ENCODE data around the gene SLC17A3. TPM values are rescaled to one million over a fixed set of nuclear protein-coding genes. Genes with fewer than 3 reads are reported as not detected.
A peak's percentile ranks its signal among the peaks of the same experiment; 100 is the strongest.

The SLC17A3 gene
- total RNA-seq, 1 experiment from 2014 or later, result not detected

DNA sequence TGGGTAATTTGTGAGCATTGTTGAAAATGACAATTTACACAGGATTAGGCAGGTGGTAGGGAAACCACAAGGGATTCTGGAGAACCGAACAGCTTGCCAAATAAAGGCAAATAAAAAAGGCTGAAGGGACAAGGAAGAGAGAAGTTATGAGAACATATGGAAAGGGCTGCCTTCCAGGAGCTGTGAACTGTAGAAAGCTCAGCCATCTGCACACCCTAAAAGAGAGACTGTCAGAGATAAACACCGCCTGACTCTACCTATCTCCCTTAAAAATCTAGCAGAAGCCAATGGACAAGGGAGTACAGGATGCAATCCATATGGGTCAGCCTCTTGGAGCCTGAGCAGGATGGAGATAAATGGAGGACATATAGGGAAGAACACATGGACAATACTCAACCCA lies 29.5 kb downstream of the SLC17A3 start:
- H3K4me1 Mint-ChIP-seq (ENCODE audit: low read depth, unreplicated experiment), result no peaks in the 10 kb centered on the region
- Histone ChIP-seq H3K4me1 (no peaks in the 10 kb centered on the region), H3K36me3 (ENCODE audit: control insufficient read depth, insufficient read depth, low read length) (no peaks in the 10 kb centered on the region), H3K4me3 (ENCODE audit: low read depth, low read length) (no peak overlapping the region), H3K27me3 (replicated peaks; ENCODE audit: control insufficient read depth, insufficient read depth, low read length) (no peaks in the 10 kb centered on the region), H3K9me3 (no peaks in the 10 kb centered on the region)
- intact Hi-C loops (cut with micrococcal nuclease; ENCODE audit: unreplicated experiment), result no loop called here
- H3K27ac Mint-ChIP-seq (ENCODE audit: unreplicated experiment), result no peak overlapping the region
- ChIA-PET CTCF (no interaction called here), POLR2A (no interaction called here)
- TF ChIP-seq CTCF (IDR thresholded peaks at IDR 0.05; ENCODE audit: insufficient read depth in 1 of 2, low read depth in 1 of 2, low read length in 1 of 2, severe bottlenecking in 1 of 2, unreplicated experiment in 1 of 2), result no peak
- no peak overlapping the region for H3K4me3 Mint-ChIP-seq (ENCODE audit: unreplicated experiment)
- no peaks in the 10 kb centered on the region for H3K36me3 Mint-ChIP-seq (ENCODE audit: insufficient read depth, unreplicated experiment)
- DNase-seq, result no peak
- BruUV-seq (replicated peaks), result no TSS peak
- peaks cover 2% of the 10 kb centered on the region for H3K27me3 Mint-ChIP-seq (ENCODE audit: insufficient read depth, unreplicated experiment)
- no peaks in the 10 kb centered on the region for H3K9me3 Mint-ChIP-seq (ENCODE audit: unreplicated experiment)

- Mint-ChIP-seq H3K27ac (ENCODE audit: unreplicated experiment) (no peak overlapping the region), H3K4me1 (ENCODE audit: low read depth, unreplicated experiment) (no peaks in the 10 kb centered on the region), H3K9me3 (ENCODE audit: unreplicated experiment) (no peaks in the 10 kb centered on the region), H3K36me3 (ENCODE audit: insufficient read depth, unreplicated experiment) (no peaks in the 10 kb centered on the region), H3K4me3 (ENCODE audit: unreplicated experiment) (no peak overlapping the region), H3K27me3 (ENCODE audit: insufficient read depth, unreplicated experiment) (peaks cover 2% of the 10 kb centered on the region)
- H3K9me3 ChIP-seq, result no peaks in the 10 kb centered on the region
- H3K27me3 ChIP-seq (replicated peaks; ENCODE audit: control insufficient read depth, insufficient read depth, low read length), result no peaks in the 10 kb centered on the region
- BruUV-seq (replicated peaks), result no TSS peak
- H3K4me1 ChIP-seq, result no peaks in the 10 kb centered on the region
- TF ChIP-seq CTCF (IDR thresholded peaks at IDR 0.05; ENCODE audit: insufficient read depth in 1 of 2, low read depth in 1 of 2, low read length in 1 of 2, severe bottlenecking in 1 of 2, unreplicated experiment in 1 of 2), result no peak
- no peaks in the 10 kb centered on the region for H3K36me3 ChIP-seq (ENCODE audit: control insufficient read depth, insufficient read depth, low read length)
- ChIA-PET CTCF (no interaction called here), POLR2A (no interaction called here)
- intact Hi-C loops (cut with micrococcal nuclease; ENCODE audit: unreplicated experiment), result no loop called here
- no peak overlapping the region for H3K4me3 ChIP-seq (ENCODE audit: low read depth, low read length)
- no peak for DNase-seq
Measured at GRCh38 chr6:25842526-25842925, 31.5 kb downstream of the SLC17A3 start.

- ChIA-PET POLR2A (no interaction called here), CTCF (interaction anchor here (0.6 kb wide), 1 partner anchor 1164 kb away, joined by 5 read pairs; no protein-coding TSS in a partner anchor)
- DNase-seq, result peak in 1 of 2 experiments; percentile 58
- H3K27me3 ChIP-seq (replicated peaks; ENCODE audit: control insufficient read depth, insufficient read depth, low read length), result no peaks in the 10 kb centered on the region
- no peak for TF ChIP-seq CTCF (IDR thresholded peaks at IDR 0.05; ENCODE audit: insufficient read depth in 1 of 2, low read depth in 1 of 2, low read length in 1 of 2, severe bottlenecking in 1 of 2, unreplicated experiment in 1 of 2)
- H3K4me1 Mint-ChIP-seq (ENCODE audit: low read depth, unreplicated experiment), result peaks cover 14% of the 10 kb centered on the region
- no peaks in the 10 kb centered on the region for H3K9me3 Mint-ChIP-seq (ENCODE audit: unreplicated experiment)
- H3K36me3 Mint-ChIP-seq (ENCODE audit: insufficient read depth, unreplicated experiment), result no peaks in the 10 kb centered on the region
- H3K4me3 Mint-ChIP-seq (ENCODE audit: unreplicated experiment), result no peak overlapping the region
- no peak overlapping the region for H3K4me3 ChIP-seq (ENCODE audit: low read depth, low read length)
- no peak overlapping the region for H3K27ac Mint-ChIP-seq (ENCODE audit: unreplicated experiment)
- H3K27me3 Mint-ChIP-seq (ENCODE audit: insufficient read depth, unreplicated experiment), result peaks cover 1% of the 10 kb centered on the region
- H3K36me3 ChIP-seq (ENCODE audit: control insufficient read depth, insufficient read depth, low read length), result no peaks in the 10 kb centered on the region
- intact Hi-C loops (cut with micrococcal nuclease; ENCODE audit: unreplicated experiment), result no loop called here
- BruUV-seq (replicated peaks), result no TSS peak
- H3K4me1 ChIP-seq, result peaks cover 28% of the 10 kb centered on the region
- H3K9me3 ChIP-seq, result no peaks in the 10 kb centered on the region
Measured at GRCh38 chr6:25835442-25836283, 38.4 kb downstream of the SLC17A3 start.

All from Caco-2 (cell line).